ENCODE results near the gene CCDC194.

- TF ChIP-seq EP300 (IDR thresholded peaks at IDR 0.05) (no peak), POLR2AphosphoS5 (IDR thresholded peaks at IDR 0.05) (no peak), POLR2A (IDR thresholded peaks at IDR 0.05) (no peak)
- TF ChIP-seq, protein P1, sequence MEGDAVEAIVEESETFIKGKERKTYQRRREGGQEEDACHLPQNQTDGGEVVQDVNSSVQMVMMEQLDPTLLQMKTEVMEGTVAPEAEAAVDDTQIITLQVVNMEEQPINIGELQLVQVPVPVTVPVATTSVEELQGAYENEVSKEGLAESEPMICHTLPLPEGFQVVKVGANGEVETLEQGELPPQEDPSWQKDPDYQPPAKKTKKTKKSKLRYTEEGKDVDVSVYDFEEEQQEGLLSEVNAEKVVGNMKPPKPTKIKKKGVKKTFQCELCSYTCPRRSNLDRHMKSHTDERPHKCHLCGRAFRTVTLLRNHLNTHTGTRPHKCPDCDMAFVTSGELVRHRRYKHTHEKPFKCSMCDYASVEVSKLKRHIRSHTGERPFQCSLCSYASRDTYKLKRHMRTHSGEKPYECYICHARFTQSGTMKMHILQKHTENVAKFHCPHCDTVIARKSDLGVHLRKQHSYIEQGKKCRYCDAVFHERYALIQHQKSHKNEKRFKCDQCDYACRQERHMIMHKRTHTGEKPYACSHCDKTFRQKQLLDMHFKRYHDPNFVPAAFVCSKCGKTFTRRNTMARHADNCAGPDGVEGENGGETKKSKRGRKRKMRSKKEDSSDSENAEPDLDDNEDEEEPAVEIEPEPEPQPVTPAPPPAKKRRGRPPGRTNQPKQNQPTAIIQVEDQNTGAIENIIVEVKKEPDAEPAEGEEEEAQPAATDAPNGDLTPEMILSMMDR (IDR thresholded peaks at IDR 0.05), result no peak
These were observed 994 bp downstream of the CCDC194 start for GRCh38 chr19:17393002-17393401.

Data from upper lobe of left lung (tissue), 4 donors.